Calu3 (cell line): ENCODE measurements around the gene TTLL11. TPM values are rescaled to one million over a fixed set of nuclear protein-coding genes. Genes with fewer than 3 reads are reported as not detected.

Experiments used
- BruUV-seq: library from RNA; stranded (reverse); fragments of 400-500 nt; replicated peaks from 2 replicates; lab custom pipeline; 2021; lab: Mats Ljungman, UMichigan
- CTCF ChIA-PET: fragments of 300-600 bp; sonication (Branson Sonifier 250); formaldehyde crosslinking; loops from one replicate; lab custom pipeline; 2022; ENCODE audit warnings: antibody characterized with exemption; lab: Charles Lee
- DNase-seq: peaks from one replicate; pipeline ENCODE4 v3.0.0; 2022
- H3K27ac Mint-ChIP-seq: one replicate; pipeline ENCODE4 v1.8.0; 2022; ENCODE audit warnings: mixed read lengths; ENCODE audit not compliant: unreplicated experiment
- H3K27me3 Mint-ChIP-seq: one replicate; pipeline ENCODE4 v1.8.0; 2022; ENCODE audit warnings: mixed read lengths; ENCODE audit not compliant: unreplicated experiment
- H3K36me3 Mint-ChIP-seq: one replicate; pipeline ENCODE4 v1.8.0; 2022; ENCODE audit warnings: mild to moderate bottlenecking, moderate library complexity, mixed read lengths; ENCODE audit not compliant: insufficient read depth, unreplicated experiment
- H3K4me1 Mint-ChIP-seq: one replicate; pipeline ENCODE4 v1.8.0; 2022; ENCODE audit warnings: mild to moderate bottlenecking, low read depth, mixed read lengths; ENCODE audit not compliant: unreplicated experiment
- H3K4me3 Mint-ChIP-seq: one replicate; pipeline ENCODE4 v1.8.0; 2022; ENCODE audit warnings: mild to moderate bottlenecking, low read depth, moderate library complexity, mixed read lengths; ENCODE audit not compliant: unreplicated experiment
- H3K9me3 Mint-ChIP-seq: one replicate; pipeline ENCODE4 v1.8.0; 2022; ENCODE audit warnings: low read depth, mixed read lengths; ENCODE audit not compliant: unreplicated experiment
- CTCF ChIP-seq: fragments of 200-600 bp; IDR thresholded peaks from one replicate; pipeline ENCODE4 v1.8.0; 2022; ENCODE audit warnings: antibody characterized with exemption; ENCODE audit not compliant: unreplicated experiment
- intact Hi-C: fragments of 100-400 bp; cut with micrococcal nuclease; formaldehyde crosslinking; loops from one replicate; pipeline ENCODE4 v1.10.0; 2022; ENCODE audit not compliant: unreplicated experiment
- total RNA-seq: library from RNA; stranded (reverse); gene quantifications from 2 replicates; pipeline ENCODE4 v1.2.3, GENCODE V29; 2022

The TTLL11 gene
- total RNA-seq, 1 experiment from 2014 or later, result 10.5 TPM

- Mint-ChIP-seq H3K4me1 (peaks cover 20% of the 10 kb centered on the region), H3K9me3 (no peaks in the 10 kb centered on the region), H3K4me3 (no peak overlapping the region), H3K27ac (no peak overlapping the region), H3K36me3 (peaks cover 5% of the 10 kb centered on the region), H3K27me3 (no peaks in the 10 kb centered on the region)
- CTCF ChIA-PET, result no interaction called here
- BruUV-seq, result no TSS peak
- intact Hi-C loops, result no loop called here
- no peak for TF ChIP-seq CTCF
- DNase-seq, result no peak
These were observed 143.7 kb downstream of the TTLL11 start for GRCh38 chr9:121949364-121949763.

- DNase-seq, result no peak
- Mint-ChIP-seq H3K36me3 (peaks cover 5% of the 10 kb centered on the region), H3K27ac (no peak overlapping the region), H3K27me3 (no peaks in the 10 kb centered on the region), H3K4me1 (peaks cover 20% of the 10 kb centered on the region), H3K9me3 (no peaks in the 10 kb centered on the region), H3K4me3 (no peak overlapping the region)
- intact Hi-C loops, result no loop called here
- CTCF ChIA-PET, result no interaction called here
- no peak for TF ChIP-seq CTCF
- BruUV-seq, result no TSS peak
These were observed 145.3 kb downstream of the TTLL11 start for GRCh38 chr9:121947775-121948174.

- no peak overlapping the region for H3K4me3 Mint-ChIP-seq
- CTCF ChIA-PET, result interaction anchor here (1.1 kb wide), 1 partner anchor 18 kb away, joined by 11 read pairs; no protein-coding TSS in a partner anchor
- no peak for DNase-seq
- no TSS peak for BruUV-seq
- no peaks in the 10 kb centered on the region for H3K27me3 Mint-ChIP-seq
- H3K36me3 Mint-ChIP-seq, result peaks cover 5% of the 10 kb centered on the region
- intact Hi-C loops, result no loop called here
- no peak overlapping the region for H3K27ac Mint-ChIP-seq
- peaks cover 20% of the 10 kb centered on the region for H3K4me1 Mint-ChIP-seq
- no peak for TF ChIP-seq CTCF
- H3K9me3 Mint-ChIP-seq, result no peaks in the 10 kb centered on the region
These were observed 146.6 kb downstream of the TTLL11 start for GRCh38 chr9:121946465-121946864.

GRCh38 chr9:121945849-121946248 lies 147.3 kb downstream of the TTLL11 start:
- H3K4me1 Mint-ChIP-seq, result peaks cover 20% of the 10 kb centered on the region
- H3K36me3 Mint-ChIP-seq, result peaks cover 5% of the 10 kb centered on the region
- H3K9me3 Mint-ChIP-seq, result no peaks in the 10 kb centered on the region
- no TSS peak for BruUV-seq
- H3K27me3 Mint-ChIP-seq, result no peaks in the 10 kb centered on the region
- H3K27ac Mint-ChIP-seq, result no peak overlapping the region
- no peak for DNase-seq
- no peak for TF ChIP-seq CTCF
- intact Hi-C loops, result no loop called here
- H3K4me3 Mint-ChIP-seq, result no peak overlapping the region
- CTCF ChIA-PET, result no interaction called here
